Measurements from ENCODE around the gene PTPRF. TPM values are rescaled to one million over a fixed set of nuclear protein-coding genes. Genes with fewer than 3 reads are reported as not detected.

Gene PTPRF
- total and polyA plus RNA-seq, 2 experiments from 2014 or later: 96.0 to 115 TPM

GRCh38 chr1:43522431-43522775 is 8.3 kb upstream of the PTPRF start:
- 94% methylated on average over 1 of the region's 1 CpG for WGBS (ENCODE audit: low lambda C conversion rate, missing lambda C conversion rate)
- peak overlapping the region; percentile 80 for H3K27ac ChIP-seq
- H3K4me1 ChIP-seq (ENCODE audit: insufficient read depth): peaks cover 15% of the 10 kb centered on the region

GRCh38 chr1:43522776-43523480 is 7.8 kb upstream of the PTPRF start:
- Histone ChIP-seq H3K9me3 (ENCODE audit: low read depth) (no peaks in the 10 kb centered on the region), H4K20me1 (ENCODE audit: insufficient read depth, poor library complexity, severe bottlenecking) (no peaks in the 10 kb centered on the region), H3K36me3 (replicated peaks; ENCODE audit: insufficient read depth, low read depth) (no peaks in the 10 kb centered on the region), H3K4me1 (ENCODE audit: insufficient read depth) (peaks cover 15% of the 10 kb centered on the region), H3K27me3 (peaks cover 5% of the 10 kb centered on the region), H3K4me2 (no peak overlapping the region), H3K9me2 (replicated peaks; ENCODE audit: insufficient read depth) (no peaks in the 10 kb centered on the region), H2AFZ (no peak overlapping the region), H3K79me2 (no peaks in the 10 kb centered on the region), H3K27ac (peak overlapping the region; percentile 82), H3K4me3 (no peak overlapping the region)
- peak; percentile 90 for DNase-seq (ENCODE audit: low spot score)
- whole genome bisulfite sequencing (ENCODE audit: low lambda C conversion rate, missing lambda C conversion rate): 58% methylated on average over 13 of the region's 13 CpGs
- TF ChIP-seq CTCF (IDR thresholded peaks at IDR 0.05; ENCODE audit: poor library complexity) (no peak), EZH2phosphoT487 (IDR thresholded peaks at IDR 0.05; ENCODE audit: low read depth, severe bottlenecking, unreplicated experiment) (no peak), EZH2 (IDR thresholded peaks at IDR 0.05; ENCODE audit: borderline replicate concordance) (no peak)

More at GRCh38 chr1:43522431-43522775, 8.3 kb upstream of the PTPRF start:
- Histone ChIP-seq H3K79me2 (no peaks in the 10 kb centered on the region), H3K36me3 (replicated peaks; ENCODE audit: insufficient read depth, low read depth) (no peaks in the 10 kb centered on the region), H2AFZ (no peak overlapping the region), H3K4me2 (no peak overlapping the region), H3K4me3 (no peak overlapping the region), H3K9me3 (ENCODE audit: low read depth) (no peaks in the 10 kb centered on the region), H4K20me1 (ENCODE audit: insufficient read depth, poor library complexity, severe bottlenecking) (no peaks in the 10 kb centered on the region), H3K27me3 (peaks cover 5% of the 10 kb centered on the region), H3K9me2 (replicated peaks; ENCODE audit: insufficient read depth) (no peaks in the 10 kb centered on the region)
- TF ChIP-seq EZH2 (IDR thresholded peaks at IDR 0.05; ENCODE audit: borderline replicate concordance) (no peak), EZH2phosphoT487 (IDR thresholded peaks at IDR 0.05; ENCODE audit: low read depth, severe bottlenecking, unreplicated experiment) (no peak), CTCF (IDR thresholded peaks at IDR 0.05; ENCODE audit: poor library complexity) (no peak)
- DNase-seq (ENCODE audit: low spot score): no peak

- Histone ChIP-seq H3K36me3 (replicated peaks; ENCODE audit: insufficient read depth, low read depth) (no peaks in the 10 kb centered on the region), H3K9me2 (replicated peaks; ENCODE audit: insufficient read depth) (no peaks in the 10 kb centered on the region), H2AFZ (no peak overlapping the region), H3K4me1 (ENCODE audit: insufficient read depth) (peaks cover 20% of the 10 kb centered on the region), H3K79me2 (no peaks in the 10 kb centered on the region), H3K4me2 (no peak overlapping the region), H3K4me3 (no peak overlapping the region), H3K27me3 (no peaks in the 10 kb centered on the region), H3K27ac (peak overlapping the region; percentile 82), H3K9me3 (ENCODE audit: low read depth) (no peaks in the 10 kb centered on the region), H4K20me1 (ENCODE audit: insufficient read depth, poor library complexity, severe bottlenecking) (no peaks in the 10 kb centered on the region)
- peak; percentile 81 for DNase-seq (ENCODE audit: low spot score)
- TF ChIP-seq EZH2 (IDR thresholded peaks at IDR 0.05; ENCODE audit: borderline replicate concordance) (no peak), EZH2phosphoT487 (IDR thresholded peaks at IDR 0.05; ENCODE audit: low read depth, severe bottlenecking, unreplicated experiment) (no peak), CTCF (IDR thresholded peaks at IDR 0.05; ENCODE audit: poor library complexity) (no peak)
- WGBS (ENCODE audit: low lambda C conversion rate, missing lambda C conversion rate): 66% methylated on average over 8 of the region's 8 CpGs
Observed at GRCh38 chr1:43524804-43525203, 5.9 kb upstream of the PTPRF start.

Measured in hepatocyte (in vitro differentiated cells).